GM10266 (cell line): ENCODE data around the gene MUC4.
"Not testable (repeated sequence)": the region's sequence is repeated elsewhere in the genome, so short reads cannot be mapped to it uniquely, and the experiment has no call there.

Experiments
- DNase-seq: peaks from one replicate; pipeline ENCODE4 v3.0.0; 2012; ENCODE audit errors: extremely low spot score
- CTCF ChIP-seq: IDR thresholded peaks from 2 replicates; pipeline ENCODE4 v1.5.1; 2012; ENCODE audit warnings: mild to moderate bottlenecking, low read depth; ENCODE audit not compliant: control insufficient read depth, insufficient read depth; ENCODE audit errors: missing control alignments

Gene MUC4

DNA sequence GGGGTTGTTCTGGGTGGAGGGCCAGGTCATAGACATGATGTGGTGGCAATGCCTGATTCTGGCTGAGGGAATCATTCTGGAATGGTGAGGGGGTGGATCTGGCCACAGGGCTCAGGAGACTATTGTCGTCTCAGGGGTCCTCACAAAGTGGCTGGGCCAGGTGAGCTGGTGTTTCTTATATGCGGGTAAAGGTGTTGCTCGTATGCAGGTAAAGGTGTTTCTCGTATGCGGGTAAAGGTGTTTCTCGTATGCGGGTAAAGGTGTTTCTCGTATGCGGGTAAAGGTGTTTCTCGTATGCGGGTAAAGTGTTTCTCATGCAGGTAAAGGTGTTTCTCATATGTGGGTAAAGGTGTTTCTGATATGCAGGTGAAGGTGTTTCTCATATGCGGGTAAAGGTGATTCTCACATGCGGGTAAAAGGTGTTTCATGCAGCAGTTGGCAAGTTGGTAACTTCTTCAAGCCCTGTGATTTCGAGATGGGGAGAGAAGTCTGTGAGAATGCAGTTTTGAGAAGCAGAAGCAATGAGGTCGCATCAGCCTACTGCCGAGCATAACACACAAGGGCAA, 10.5 kb upstream of the MUC4 start:
- DNase-seq: no peak
- TF ChIP-seq CTCF: no peak

GRCh38 chr3:195821403-195822130, 9.8 kb upstream of the MUC4 start:
- DNase-seq: no peak
- TF ChIP-seq CTCF: no peak

- DNase-seq: no peak
- TF ChIP-seq CTCF: no peak
Observed at GRCh38 chr3:195820901-195821300, 9.2 kb upstream of the MUC4 start.

GRCh38 chr3:195820186-195820585, 8.5 kb upstream of the MUC4 start:
- TF ChIP-seq CTCF: no peak
- no peak for DNase-seq

DNA sequence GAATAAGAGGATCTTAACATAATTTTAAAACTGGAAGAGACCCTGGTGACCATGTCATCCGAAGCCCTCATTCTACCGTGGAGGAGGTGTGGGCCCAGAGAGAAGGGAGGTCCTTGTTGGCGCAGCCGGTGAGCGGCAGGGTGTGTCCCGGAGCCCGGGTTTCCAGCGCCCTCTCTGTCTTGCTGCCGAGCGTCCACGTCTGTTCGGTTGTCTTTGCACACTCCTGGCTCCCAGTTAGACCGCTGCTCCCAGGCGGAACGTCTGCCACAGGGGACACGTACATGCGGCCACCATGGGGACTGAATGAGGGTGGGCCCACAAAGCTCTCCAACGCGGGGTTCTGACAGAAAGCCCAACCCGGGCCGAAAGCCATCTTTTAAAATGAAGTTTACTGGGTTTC, 6.6 kb upstream of the MUC4 start:
- no peak for TF ChIP-seq CTCF
- DNase-seq: no peak

DNA sequence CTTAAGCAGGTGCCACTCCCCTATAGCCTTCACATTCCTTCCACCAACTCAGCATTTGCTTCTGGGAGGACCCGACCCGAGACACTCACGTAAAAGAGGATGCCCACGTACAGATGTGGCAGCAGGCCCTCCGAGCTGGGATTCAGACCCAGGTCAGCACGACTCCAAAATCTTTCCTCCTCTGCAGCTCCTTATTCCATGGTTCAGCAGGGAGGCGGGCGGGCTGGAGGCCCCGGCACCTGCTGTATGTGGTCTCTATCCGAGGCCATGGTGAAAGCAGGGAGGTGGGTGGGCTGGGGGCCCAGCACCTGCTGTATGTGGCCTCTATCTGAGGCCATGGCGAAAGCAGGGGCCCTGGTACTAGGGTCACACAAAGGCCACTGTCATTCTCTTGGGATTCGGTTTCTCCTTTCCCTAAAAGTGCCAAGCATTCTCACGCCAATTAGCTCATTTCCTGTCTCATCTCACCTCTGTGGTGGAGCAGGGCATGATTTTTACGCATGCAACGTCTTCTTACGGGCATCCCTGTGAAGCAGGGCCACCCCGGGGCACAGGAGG, 5.9 kb upstream of the MUC4 start:
- no peak for TF ChIP-seq CTCF
- DNase-seq: no peak

DNA sequence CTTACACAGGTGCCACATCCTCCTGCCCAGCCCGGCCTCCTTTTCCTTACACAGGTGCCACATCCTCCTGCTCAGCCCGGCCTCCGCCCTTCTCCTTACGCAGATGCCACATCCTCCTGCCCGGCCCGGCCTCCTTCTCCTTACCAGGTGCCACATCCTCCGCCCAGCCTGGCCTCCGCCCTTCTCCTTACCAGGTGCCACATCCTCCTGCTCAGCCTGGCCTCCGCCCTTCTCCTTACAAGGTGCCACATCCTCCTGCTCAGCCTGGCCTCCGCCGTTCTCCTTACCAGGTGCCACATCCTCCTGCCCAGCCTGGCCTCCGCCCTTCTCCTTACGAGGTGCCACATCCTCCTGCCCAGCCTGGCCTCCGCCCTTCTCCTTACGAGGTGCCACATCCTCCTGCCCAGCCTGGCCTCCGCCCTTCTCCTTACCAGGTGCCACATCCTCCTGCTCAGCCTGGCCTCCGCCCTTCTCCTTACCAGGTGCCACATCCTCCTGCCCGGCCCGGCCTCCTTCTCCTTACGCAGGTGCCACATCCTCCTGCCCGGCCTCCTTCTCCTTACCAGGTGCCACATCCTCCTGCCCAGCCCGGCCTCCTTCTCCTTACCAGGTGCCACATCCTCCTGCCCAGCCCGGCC, 4.7 kb upstream of the MUC4 start:
- DNase-seq: not testable (repeated sequence)
